GM12875 (cell line): Measurements from ENCODE around the gene OMA1.

Source experiments
- H3K4me3 ChIP-seq: one replicate; pipeline ENCODE4 v1.5.1; 2011; ENCODE audit warnings: low read depth, low read length, control low read depth
- CTCF ChIP-seq: IDR thresholded peaks from 2 replicates; pipeline ENCODE4 v1.5.1; 2011; ENCODE audit warnings: low read depth, mild to moderate bottlenecking, control low read depth, inconsistent platforms, low read length, moderate library complexity, borderline replicate concordance; ENCODE audit not compliant: insufficient read depth

Gene OMA1

GRCh38 chr1:58469476-58469875, 77.0 kb downstream of the OMA1 start:
- H3K4me3 ChIP-seq: no peak overlapping the region
- no peak for TF ChIP-seq CTCF

- no peak for TF ChIP-seq CTCF
- no peak overlapping the region for H3K4me3 ChIP-seq
Measured at GRCh38 chr1:58469016-58469415, 77.5 kb downstream of the OMA1 start.

- no peak overlapping the region for H3K4me3 ChIP-seq
- no peak for TF ChIP-seq CTCF
Measured at GRCh38 chr1:58468612-58469011, 77.9 kb downstream of the OMA1 start.

- no peak overlapping the region for H3K4me3 ChIP-seq
- no peak for TF ChIP-seq CTCF
Measured at GRCh38 chr1:58466630-58467241, 79.8 kb downstream of the OMA1 start.

GRCh38 chr1:58465825-58466629, 80.5 kb downstream of the OMA1 start:
- no peak for TF ChIP-seq CTCF
- H3K4me3 ChIP-seq: no peak overlapping the region

- H3K4me3 ChIP-seq: no peak overlapping the region
Measured at GRCh38 chr1:58465176-58465575, 81.3 kb downstream of the OMA1 start.

More at GRCh38 chr1:58465176-58465575, 81.3 kb downstream of the OMA1 start:
- TF ChIP-seq CTCF: no peak
